GM19372 (cell line): ENCODE measurements around the gene SCAMP1.

Source experiments
- ATAC-seq: cut with Tn5 transposase; IDR thresholded peaks from one replicate; pipeline ENCODE4 v1.9.1; 2021; ENCODE audit warnings: mild to moderate bottlenecking, low read depth, moderate library complexity; ENCODE audit not compliant: unreplicated experiment

SCAMP1 gene

GRCh38 chr5:78490709-78491485, 130.5 kb downstream of the SCAMP1 start:
- no peak for ATAC-seq

DNA sequence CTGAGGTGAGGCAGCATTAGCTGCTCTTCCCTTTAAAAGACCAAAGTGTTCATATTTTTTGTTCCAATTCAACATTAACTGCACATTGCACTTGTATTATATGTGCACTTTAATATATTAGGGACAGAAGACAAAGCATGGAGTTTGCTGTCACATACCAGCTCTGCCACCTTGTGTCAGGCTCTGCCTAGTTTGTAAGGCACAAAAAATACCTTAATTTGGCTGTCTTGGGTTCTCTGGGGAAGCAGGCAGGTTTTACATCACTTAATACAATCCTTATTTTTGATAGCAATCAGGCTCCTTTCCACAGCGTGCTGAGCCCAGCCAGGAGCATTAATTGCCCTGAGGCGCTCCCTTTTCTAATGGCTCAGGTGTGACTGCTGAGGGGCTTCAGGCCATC, 131.8 kb downstream of the SCAMP1 start:
- no peak for ATAC-seq

GRCh38 chr5:78492650-78493049, 132.2 kb downstream of the SCAMP1 start:
- ATAC-seq: no peak

DNA sequence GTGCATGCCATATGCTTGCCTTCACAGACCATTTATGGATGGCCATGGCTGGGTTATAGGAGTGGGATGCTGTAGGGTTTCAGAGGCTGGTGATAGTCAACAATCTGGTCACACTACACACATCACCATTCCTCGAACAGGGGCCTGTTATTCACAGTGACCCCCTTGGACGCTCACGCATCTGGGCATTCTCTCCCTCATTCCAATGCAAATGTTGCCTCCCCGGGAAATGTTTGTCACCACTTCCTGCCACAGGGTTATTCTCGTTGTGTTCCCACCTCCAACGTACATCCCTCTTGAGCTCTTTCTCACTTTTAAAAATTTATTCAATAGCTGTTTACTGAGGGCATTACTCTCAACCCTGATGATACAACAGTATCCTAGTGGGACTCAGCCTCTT, 135.4 kb downstream of the SCAMP1 start:
- ATAC-seq: no peak

- ATAC-seq: no peak
Measured at GRCh38 chr5:78496373-78496772, 136.0 kb downstream of the SCAMP1 start.

- ATAC-seq: no peak
Measured at GRCh38 chr5:78497573-78498533, 137.4 kb downstream of the SCAMP1 start.

GRCh38 chr5:78499485-78499884, 139.1 kb downstream of the SCAMP1 start:
- ATAC-seq: no peak

GRCh38 chr5:78500028-78500427, 139.6 kb downstream of the SCAMP1 start:
- no peak for ATAC-seq

- ATAC-seq: no peak
Measured at GRCh38 chr5:78500871-78501270, 140.5 kb downstream of the SCAMP1 start.

GRCh38 chr5:78501411-78502352, 141.3 kb downstream of the SCAMP1 start:
- ATAC-seq: no peak

- ATAC-seq: no peak
Measured at GRCh38 chr5:78503958-78504653, 143.7 kb downstream of the SCAMP1 start.

GRCh38 chr5:78504704-78505677, 144.6 kb downstream of the SCAMP1 start:
- ATAC-seq: no peak

- no peak for ATAC-seq
Measured at GRCh38 chr5:78505860-78506259, 145.4 kb downstream of the SCAMP1 start.

GRCh38 chr5:78506261-78507024, 146.0 kb downstream of the SCAMP1 start:
- no peak for ATAC-seq

GRCh38 chr5:78507531-78507930, 147.1 kb downstream of the SCAMP1 start:
- no peak for ATAC-seq

- ATAC-seq: no peak
Measured at GRCh38 chr5:78508186-78508765, 147.9 kb downstream of the SCAMP1 start.

- ATAC-seq: no peak
Measured at GRCh38 chr5:78509145-78509865, 148.9 kb downstream of the SCAMP1 start.
